Measurements from ENCODE around the gene LZTS3.

Gene LZTS3

DNA sequence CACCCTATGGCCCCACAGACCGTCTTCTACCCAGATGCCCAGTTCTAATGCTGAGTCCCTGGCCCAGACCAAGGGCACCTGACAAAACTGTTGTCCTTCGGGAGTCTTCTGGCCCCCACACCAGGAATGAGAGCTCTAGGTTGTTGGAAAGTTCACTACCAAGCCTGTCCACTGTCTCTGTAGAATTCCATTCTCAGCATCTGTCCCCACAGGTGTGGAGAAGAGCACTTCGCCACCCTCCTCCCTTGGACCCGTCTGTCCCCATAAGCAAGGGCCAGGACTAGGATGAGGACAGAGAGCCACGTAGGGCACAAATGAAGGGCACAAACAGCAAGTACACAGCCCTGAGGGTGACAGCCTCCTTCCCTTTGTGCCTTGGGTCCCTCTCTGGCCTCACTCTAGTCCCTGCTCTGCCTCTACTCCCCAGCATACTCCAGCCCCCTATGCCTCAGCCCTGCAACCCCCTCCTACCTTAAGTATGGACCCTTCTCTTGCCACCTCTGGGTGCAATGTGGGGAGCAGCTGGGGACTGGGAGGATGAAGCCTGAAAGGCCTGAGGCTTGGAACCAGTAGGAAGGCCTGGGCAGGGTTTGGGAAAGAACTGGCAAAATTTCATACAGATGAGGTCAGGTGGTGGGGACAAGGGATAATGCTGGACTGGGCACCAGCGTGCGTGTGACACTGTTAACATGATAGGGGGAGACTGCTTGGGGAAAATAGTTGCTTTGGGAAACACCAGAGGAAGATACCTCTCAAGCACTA lies 4.3 kb downstream of the LZTS3 start:
- DNase-seq (ENCODE audit: low read depth in 1 of 2, low spot score in 1 of 2), result no peak
- TF ChIP-seq JUND (IDR thresholded peaks at IDR 0.05; ENCODE audit: low read depth), result no peak
- in situ Hi-C loops (cut with HindIII; ENCODE audit: low pct_unique_long_range_greater_than_20kb, low sequenced_read_pairs), result no loop called here

DNA sequence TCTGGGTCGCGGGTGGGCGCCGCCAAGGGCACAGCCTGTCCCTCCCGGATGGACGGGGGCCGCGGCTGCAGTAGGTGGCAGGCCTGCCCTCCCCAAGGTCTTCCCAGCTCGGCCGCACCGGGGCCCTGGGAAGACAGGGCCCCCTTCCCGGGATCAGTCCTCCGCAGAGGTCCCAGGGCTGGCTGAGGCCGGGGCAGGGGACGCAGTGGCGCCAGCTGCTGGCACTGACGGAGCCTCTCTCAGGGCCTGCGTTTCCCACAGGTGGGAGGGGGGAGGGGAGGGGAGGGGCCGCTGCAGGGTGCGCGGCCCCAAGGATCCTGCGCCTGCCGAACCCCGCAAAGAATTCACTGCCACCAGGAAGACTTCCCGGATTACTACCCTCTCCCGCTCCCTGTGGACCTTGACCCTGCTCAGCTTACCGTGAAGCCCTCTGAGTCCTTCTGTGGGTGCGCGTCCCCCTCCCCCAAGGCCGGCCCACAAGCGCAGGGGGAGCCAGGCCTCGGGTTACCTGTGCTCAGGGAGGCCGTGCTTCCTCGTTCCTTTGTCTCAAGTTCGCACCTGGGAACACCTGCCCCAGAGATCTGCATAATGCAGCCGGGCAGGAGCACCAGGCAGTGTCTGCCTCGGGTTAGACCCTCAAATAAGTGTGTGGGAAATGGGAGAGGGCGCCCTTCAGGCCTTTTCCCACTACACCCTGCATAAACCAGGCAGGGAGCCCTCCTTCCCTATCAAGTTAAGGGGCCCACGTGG lies 5.1 kb downstream of the LZTS3 start:
- peak; percentile 73 to 85 for DNase-seq (ENCODE audit: low read depth in 1 of 2, low spot score in 1 of 2)
- in situ Hi-C loops (cut with HindIII; ENCODE audit: low pct_unique_long_range_greater_than_20kb, low sequenced_read_pairs), result no loop called here
- TF ChIP-seq JUND (IDR thresholded peaks at IDR 0.05; ENCODE audit: low read depth), result no peak

DNA sequence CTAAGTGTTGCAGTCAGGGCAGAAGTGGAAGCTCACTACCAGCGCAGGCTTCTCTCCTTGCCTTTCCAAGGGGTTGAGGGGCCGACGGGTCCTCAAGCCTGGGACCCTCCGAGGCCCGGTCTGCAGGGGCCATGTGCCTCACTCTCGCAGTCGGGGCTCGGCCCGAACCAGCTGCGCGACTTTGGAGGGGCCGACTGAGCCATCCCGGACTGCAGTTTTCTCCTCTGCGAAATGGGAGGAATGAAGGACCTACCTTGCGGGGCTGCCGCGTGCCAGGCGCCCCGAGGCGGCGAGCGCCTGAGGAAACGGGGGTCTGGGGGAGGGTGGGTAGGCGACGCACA lies 5.6 kb downstream of the LZTS3 start:
- DNase-seq (ENCODE audit: low read depth in 1 of 2, low spot score in 1 of 2), result no peak
- in situ Hi-C loops (cut with HindIII; ENCODE audit: low pct_unique_long_range_greater_than_20kb, low sequenced_read_pairs), result no loop called here
- no peak for TF ChIP-seq JUND (IDR thresholded peaks at IDR 0.05; ENCODE audit: low read depth)

DNA sequence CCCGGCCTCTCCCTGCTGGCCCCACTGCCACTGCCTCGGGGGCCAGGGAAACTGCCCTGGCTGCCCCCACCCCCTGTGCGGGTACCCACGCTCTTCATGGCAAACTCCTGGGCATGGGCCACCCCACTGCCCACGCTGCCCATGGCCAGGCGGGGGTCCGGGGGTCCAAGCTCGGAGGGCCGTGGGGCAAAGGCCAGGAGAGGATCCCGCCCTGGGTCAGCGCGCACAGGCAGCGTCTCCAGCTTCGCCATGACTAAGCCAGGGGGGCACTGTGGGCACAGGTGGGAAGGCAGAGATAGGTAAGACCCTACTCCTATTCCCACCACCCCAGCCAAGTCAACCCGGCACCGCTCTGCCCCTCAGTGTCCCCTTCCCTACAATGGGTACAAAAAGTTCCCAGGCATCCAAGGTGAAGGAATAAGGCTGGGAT lies 6.4 kb downstream of the LZTS3 start:
- DNase-seq (ENCODE audit: low read depth in 1 of 2, low spot score in 1 of 2), result no peak
- in situ Hi-C loops (cut with HindIII; ENCODE audit: low pct_unique_long_range_greater_than_20kb, low sequenced_read_pairs), result no loop called here

DNA sequence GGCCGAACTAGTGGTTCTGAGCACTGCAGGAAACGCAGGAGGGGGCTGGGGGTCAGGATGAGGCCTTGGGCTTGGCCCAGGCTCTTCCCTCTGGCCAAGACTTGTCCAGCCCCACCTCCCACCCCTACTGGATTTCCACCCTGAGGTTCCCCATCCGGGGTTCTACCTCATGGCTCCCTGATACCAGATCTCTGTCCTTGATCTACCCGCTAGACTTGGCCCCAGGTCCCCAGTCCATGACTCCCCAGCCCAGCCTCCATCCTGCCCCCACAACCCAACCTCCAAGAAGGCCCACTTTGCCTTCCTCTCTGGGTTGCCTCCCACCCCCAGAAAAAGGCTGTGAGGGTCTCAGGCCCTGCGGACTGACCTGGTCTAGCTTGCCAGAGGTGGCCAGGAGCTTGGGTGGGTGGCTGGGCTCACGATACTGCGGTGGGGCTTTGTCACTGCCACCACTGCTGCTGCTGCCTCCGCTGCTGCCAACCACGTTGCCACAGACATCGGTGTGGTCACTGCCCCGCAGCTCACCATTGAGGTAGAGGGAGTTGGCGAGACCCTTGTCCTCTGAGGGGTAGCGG lies 6.9 kb downstream of the LZTS3 start:
- in situ Hi-C loops (cut with HindIII; ENCODE audit: low pct_unique_long_range_greater_than_20kb, low sequenced_read_pairs), result no loop called here
- no peak for DNase-seq (ENCODE audit: low read depth in 1 of 2, low spot score in 1 of 2)
- TF ChIP-seq JUND (IDR thresholded peaks at IDR 0.05; ENCODE audit: low read depth), result no peak

More for the DNA sequence above, 6.4 kb downstream of the LZTS3 start:
- TF ChIP-seq JUND (IDR thresholded peaks at IDR 0.05; ENCODE audit: low read depth), result no peak

DNA sequence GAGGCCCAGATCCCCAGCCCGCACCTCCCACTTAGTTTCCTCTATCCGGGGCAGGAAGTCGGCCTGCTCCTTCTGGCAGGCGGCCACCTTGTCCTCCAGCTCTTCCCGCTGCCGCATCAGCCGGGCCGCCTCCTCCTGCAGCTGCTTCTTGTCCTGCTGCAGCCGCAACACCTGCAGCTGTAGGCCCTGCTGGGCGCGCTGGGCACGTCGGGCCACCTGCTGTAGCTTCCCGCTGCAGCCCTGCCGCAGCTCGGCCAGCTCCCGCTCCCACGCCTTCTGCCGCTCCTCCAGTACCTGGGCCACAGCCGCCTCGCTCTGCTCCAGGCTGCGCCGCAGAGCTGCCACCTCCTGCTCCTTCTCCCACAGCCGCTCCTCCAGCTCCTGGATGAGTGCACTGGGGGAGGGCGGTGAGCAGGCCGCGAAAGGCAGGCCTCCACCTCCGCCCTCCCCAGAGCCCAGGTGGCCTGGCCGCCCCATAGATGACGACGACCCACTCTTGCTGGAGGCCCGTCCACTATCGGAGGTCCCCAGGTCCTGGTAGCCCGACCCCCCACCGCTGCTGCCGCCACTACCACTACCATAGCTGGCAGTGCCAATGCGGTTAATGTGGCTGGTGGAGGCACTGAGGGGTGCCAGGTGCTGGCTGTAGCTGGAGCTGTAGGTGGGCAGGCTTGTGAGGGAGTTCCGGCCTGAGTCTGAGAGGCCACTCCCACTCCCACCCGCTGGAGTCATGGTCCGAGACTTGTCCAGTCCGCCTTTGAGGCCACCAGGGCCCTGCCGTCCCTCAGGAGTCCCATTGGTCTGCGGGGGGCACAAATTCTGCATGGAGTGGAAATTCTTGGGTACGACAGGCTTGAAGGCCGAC lies 7.6 kb downstream of the LZTS3 start:
- DNase-seq (ENCODE audit: low read depth in 1 of 2, low spot score in 1 of 2), result no peak
- in situ Hi-C loops (cut with HindIII; ENCODE audit: low pct_unique_long_range_greater_than_20kb, low sequenced_read_pairs), result no loop called here
- TF ChIP-seq JUND (IDR thresholded peaks at IDR 0.05; ENCODE audit: low read depth), result no peak

DNA sequence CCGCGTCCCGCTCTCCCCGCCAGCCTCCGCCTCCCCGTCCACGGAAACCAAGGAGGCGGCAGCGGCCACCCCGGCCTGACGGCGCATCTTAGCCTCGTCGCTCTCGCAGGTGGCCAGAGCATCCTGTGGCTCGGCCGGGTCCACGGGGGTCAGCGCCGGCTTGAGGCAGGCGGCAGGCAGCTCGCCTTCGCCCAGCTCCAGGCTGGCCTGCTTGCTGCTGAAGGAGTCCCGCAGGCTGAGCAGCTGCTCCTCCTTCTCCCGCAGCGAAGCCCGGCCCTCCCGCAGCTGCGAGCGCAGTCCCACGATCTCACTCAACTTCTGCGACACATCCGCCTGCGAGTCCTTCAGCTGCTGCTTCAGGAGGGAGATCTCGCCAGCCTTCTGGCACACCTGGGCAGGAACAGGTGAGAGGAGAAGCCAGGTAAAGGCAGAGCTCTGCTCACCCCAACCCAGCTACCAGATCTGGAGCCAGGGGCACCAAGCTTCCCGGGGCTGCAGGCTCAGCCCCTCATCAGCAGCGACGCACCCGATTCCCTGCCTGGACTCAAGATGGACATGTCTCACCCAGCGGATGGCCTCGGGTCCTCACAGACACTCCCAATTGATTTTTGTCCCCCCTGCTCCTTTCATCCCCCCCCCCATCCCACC lies 8.5 kb downstream of the LZTS3 start:
- in situ Hi-C loops (cut with HindIII; ENCODE audit: low pct_unique_long_range_greater_than_20kb, low sequenced_read_pairs), result no loop called here
- no peak for TF ChIP-seq JUND (IDR thresholded peaks at IDR 0.05; ENCODE audit: low read depth)
- DNase-seq (ENCODE audit: low read depth in 1 of 2, low spot score in 1 of 2), result no peak

DNA sequence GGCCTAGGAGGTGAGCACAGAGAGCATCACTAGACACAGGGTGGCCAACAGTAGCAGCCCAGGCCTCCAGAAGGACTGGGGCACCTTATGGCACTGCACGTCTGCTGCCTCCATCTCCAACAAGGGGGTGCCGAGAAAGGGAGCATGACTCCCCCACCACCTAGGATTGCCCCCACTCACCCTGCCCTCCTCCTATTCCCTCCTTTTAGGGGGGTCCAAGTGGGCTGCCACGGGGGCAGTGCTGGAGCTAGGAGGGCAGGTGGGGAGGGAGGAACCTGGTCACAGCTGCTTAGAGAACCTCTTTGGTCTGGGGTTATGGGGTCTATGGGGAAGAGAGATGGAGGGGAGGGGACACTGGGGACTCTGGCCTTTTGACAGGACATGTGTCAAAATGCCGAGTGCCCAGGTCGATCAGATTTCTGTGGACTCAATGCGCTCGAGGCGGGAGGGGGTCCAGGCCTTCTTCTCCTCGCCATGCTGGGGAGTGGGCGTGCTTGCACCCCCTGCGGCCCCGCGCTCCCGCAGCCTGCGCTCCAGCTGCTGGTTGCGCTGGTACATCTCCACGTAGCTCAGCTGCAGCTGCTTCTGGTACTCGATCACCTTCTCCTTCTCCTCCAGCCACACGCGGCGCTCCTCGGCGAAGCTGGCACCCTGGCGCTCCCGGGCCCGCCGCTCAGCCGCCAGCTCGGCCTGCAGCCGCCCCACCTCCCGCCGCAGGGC lies 9.1 kb downstream of the LZTS3 start:
- no peak for DNase-seq (ENCODE audit: low read depth in 1 of 2, low spot score in 1 of 2)
- in situ Hi-C loops (cut with HindIII; ENCODE audit: low pct_unique_long_range_greater_than_20kb, low sequenced_read_pairs), result no loop called here
- TF ChIP-seq JUND (IDR thresholded peaks at IDR 0.05; ENCODE audit: low read depth), result no peak

DNA sequence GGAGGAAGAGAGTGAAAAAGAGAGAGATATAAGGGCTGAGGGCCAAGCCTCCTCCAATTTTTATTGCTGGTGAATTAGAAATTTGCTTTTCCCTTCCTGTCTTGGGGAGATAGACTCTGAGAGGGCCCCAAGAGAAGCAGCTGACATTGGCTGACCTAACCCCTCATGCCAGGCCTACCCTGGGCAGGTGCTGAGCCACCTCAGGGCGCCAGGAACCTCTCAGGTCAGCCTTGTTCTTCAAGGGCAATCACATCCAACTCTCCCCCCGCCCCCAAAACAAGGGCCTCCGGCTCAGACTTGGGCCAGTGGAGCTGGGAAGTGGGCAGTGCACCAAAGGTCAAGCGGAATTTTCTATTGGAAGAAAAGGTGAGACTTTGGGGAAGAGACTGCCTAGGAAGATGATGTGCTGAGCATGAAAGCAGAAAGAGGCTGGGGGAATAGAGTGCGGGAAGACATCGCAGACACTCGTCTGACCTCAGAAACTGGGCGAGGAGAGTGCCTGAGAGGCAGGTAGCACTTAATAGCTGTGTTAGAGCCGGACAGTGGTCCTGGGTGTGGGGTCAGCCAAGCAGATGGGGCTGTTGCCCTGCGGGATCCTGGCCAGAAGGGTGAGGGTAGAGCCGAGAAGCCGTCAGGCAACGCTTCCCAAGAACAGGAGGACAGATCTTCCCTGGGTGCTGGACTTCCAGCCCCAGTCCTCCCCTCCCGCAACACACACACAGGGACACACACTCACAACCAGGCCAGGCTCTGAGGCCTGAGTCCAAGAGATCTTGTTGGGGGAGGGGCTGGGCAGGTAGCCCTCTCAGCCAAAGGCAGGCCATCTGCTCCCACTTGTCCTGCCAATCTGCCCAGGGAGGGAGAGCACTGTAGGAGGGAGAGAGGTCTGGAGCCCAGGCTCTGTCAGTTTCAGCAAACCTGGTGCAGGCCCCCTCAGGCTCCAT lies 10.0 kb downstream of the LZTS3 start:
- no peak for DNase-seq (ENCODE audit: low read depth in 1 of 2, low spot score in 1 of 2)
- in situ Hi-C loops (cut with HindIII; ENCODE audit: low pct_unique_long_range_greater_than_20kb, low sequenced_read_pairs), result no loop called here
- no peak for TF ChIP-seq JUND (IDR thresholded peaks at IDR 0.05; ENCODE audit: low read depth)

DNA sequence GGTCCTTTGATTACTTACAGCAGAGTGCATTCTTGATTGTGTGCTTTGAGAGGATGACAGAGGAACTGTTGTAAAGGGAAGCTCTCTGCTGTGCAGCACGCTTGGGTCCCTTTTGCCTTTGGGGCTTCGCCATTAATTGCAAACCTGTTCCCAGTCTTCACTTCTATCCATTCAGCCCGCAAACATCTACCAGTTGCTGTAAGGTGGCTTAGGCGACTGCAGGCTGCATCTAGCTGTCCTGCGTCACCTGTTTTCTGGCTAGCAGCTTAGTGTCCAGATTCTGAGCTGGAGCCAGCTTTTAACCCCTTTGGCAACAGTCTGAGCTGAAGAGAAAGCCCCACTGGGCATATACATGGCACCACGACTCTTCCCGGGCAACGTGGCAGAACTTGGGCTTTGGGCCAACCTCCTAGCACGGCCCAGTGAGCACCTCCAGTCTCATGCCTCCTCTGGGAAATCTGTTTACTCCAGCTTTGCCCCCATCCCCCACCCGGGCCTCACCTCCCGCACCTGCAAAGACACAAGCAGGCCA lies 11.2 kb downstream of the LZTS3 start:
- in situ Hi-C loops (cut with HindIII; ENCODE audit: low pct_unique_long_range_greater_than_20kb, low sequenced_read_pairs), result no loop called here
- DNase-seq (ENCODE audit: low read depth in 1 of 2, low spot score in 1 of 2), result no peak
- TF ChIP-seq JUND (IDR thresholded peaks at IDR 0.05; ENCODE audit: low read depth), result no peak

All from T47D (cell line).